Effector CD4-positive, alpha-beta T cell (primary cell): ENCODE data around the gene TBXA2R.
"Not testable (repeated sequence)": the region's sequence is repeated elsewhere in the genome, so short reads cannot be mapped to it uniquely, and the experiment has no call there.

ENCODE experiments used
- DNase-seq: peaks from one replicate; pipeline ENCODE4 v3.0.0-alpha.2; 2020
- total RNA-seq: gene quantifications from one replicate; lab custom pipeline; 2026; lab: John Stamatoyannopoulos, UW

Gene TBXA2R
- total RNA-seq = 0.56 reads per million

DNA sequence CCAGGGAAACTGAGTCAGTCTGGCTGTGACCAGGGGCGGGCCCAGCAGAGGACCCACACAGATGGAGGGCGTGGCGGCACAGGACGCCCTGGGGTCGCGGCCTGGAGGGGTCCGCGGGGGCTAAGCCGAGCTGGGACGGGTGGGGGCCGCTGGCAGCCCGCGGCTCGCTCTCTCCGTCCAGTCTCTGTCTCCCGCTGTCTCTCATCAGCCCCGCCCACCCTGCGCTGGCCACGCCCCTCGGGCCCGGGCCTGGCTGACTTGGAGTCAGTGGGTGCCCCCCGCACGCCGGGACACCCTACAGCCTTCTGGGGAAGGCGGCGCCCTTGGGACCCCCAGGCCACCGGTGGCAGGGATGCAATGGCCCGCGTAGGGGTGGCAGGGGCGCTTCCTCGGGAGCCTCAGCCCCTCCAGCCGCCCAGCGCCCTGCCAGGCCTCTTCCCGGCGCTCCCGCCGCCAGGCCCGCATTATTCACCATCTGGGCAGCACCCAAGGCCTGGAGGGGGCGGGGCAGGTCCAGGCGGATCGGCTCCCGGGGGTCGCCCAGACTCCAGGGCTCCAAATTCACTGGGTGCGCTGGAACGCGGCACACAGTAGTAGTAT lies at the start of gene TBXA2R:
Gene TBXA2R (minus strand): TSS at position 186 of the 600 bp plus-strand sequence. CDS start 6,241 bp downstream, outside the sequence.
- peak; percentile 33 for DNase-seq

DNA sequence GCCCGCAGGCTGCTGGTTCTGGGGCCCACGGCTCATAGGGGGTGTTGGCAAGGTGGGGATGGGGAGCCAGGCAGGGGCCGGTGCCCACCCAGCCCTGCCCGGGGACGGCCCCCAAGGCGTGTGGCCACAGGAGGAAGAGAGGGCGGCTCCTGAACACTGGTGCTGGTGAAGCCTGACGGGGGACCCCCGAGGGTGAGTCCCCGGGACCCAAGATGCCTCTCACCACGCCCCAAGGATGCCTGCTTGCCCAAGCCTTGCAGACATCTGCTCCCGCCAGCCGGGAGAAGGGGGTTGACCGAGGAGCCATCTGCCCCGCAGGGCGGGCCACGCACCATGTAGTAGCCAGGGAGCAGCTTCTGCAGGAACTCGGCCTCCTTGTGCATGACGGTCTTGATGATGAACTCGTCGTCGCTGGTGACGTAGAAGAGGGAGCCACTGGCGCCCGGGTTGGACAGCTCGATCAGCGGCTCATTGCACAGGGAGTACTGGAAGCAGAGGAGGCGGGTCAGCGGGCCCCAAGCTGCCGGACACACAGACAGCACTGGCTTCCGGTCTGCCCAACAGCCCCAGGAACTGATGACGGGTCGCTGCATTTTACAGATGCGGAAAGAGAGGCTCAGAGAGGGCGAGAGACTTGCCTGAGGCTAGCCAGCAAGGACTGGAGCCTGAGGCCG lies 49.5 kb upstream of the TBXA2R start:
- DNase-seq = no peak

DNA sequence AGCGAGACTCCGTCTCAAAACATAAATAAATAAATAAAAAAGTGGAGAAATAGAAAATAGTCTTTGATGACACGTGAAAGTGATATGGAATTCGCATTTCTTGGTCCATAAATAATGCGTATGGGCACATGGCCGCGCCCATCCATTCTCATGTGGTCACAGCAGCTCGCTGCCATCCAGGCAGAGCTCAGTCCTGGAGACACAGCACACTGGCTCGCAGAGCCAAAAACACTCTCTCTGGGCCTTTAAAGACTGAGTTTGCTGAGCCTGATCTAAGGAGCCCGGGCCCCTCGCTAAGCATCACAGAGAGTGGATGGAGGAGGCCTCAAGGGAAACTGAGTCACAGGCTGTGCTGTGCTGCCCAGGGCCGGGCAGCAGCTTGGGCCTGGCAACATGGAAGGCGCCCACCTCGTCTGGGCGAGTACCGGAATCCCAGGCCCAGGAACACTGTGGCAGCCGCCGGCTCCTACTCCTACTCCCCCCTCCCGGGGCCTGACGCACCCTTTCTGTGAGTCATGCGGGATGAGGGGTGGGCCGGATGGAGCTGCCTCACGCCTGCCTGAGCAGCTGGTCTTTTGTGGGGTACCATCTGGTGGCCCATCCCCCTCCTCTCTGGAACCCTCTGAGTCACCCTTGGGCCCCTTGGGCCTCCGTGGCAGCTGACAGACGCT lies 48.9 kb upstream of the TBXA2R start:
- DNase-seq = no peak

GRCh38 chr19:3653865-3654513 lies 47.3 kb upstream of the TBXA2R start:
- no peak for DNase-seq

DNA sequence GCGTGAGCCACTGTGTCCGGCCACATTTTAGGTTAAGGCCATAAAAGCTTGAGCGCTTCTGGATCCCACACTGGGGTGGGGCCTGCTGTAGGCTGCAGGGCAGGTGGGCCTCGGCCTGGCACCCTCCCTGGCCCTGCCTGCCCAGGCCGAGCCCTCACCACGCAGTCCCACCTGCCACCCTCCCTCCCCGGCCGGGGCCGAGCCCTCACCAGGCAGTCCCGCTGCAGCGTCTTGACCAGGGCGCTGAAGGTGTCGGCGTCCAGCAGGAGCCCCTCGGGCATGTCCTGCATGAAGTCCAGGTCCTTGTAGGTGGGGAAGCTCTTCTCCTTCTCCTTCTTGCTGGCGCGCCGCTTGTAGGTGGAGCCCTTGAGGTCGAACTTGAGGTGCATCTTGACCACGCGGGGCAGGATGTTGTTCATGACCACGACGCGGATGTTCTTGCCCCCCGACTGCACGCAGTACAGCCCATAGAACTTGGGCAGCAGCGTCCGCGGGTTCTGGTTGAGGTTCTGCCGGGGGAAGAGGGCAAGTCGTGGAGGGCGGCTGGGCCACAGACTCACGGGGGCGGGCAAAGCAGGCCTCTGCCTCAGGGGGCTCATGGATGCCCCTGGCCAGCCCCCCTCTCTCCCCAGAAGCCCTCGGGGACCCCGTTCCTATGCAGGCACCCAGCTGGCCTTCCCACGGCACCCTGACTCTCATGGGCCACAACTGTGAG lies 46.6 kb upstream of the TBXA2R start:
- no peak for DNase-seq

DNA sequence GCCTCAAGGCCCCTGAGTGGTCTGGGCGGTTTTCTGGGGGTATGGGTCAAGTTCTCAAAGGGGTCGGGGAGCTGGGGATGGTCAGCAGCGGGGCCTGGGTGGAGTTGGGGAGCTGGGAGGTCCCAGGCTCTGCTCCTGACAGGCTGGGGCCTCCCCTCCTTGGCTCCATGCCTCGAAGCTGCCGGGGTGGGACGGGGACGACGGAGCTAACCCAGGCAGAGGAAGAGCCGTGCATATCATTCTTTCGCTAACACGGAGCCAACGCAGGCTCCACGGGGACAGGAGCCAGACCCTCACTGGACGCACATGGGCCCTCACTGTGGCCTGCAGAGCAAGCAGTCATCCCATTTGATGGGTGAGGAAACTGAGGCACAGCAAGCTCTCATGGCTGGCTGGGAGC lies 45.7 kb upstream of the TBXA2R start:
- DNase-seq = no peak

GRCh38 chr19:3651684-3652083 lies 45.0 kb upstream of the TBXA2R start:
- DNase-seq = no peak

- DNase-seq = no peak
Observed at GRCh38 chr19:3649888-3650287, 43.2 kb upstream of the TBXA2R start.

- DNase-seq = no peak
Observed at GRCh38 chr19:3648037-3648905, 41.6 kb upstream of the TBXA2R start.

DNA sequence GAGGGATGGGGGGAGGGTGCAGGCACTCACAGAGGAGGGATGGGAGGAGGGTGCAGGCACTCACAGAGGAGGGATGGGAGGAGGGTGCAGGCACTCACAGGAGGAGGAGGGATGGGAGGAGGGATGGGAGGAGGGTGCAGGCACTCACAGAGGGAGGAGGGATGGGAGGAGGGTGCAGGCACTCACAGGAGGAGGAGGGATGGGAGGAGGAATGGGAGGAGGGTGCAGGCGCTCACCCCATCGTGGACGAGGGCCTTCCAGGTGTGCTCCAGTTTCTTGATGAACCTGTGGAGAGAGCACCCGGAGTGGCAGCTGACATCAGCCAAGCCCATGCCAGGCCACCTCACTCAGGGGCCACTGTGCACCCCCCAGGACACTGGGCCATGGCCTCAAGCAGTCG lies 40.4 kb upstream of the TBXA2R start:
- DNase-seq = not testable (repeated sequence)

GRCh38 chr19:3646336-3647092 lies 39.8 kb upstream of the TBXA2R start:
- DNase-seq = no peak

DNA sequence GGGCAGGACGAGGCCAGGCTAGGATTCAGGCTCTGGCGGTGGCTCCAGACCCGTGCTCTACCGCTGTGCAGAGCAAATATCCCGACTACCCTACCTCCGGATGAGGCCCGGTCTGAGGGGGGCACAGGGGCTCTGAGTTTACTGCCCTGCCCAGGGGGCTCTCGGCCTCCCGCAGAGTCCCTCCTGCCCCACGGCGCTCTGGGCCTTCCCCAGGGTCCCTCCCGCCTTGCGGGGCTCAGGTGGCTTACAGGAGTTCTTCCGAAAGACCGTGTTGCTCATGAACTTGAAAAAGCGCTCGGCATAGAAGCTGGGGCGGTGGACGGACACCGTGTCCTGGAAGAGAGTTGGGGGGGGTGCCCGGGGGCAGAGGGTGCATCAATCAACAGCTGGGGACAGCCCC lies 39.1 kb upstream of the TBXA2R start:
- no peak for DNase-seq

DNA sequence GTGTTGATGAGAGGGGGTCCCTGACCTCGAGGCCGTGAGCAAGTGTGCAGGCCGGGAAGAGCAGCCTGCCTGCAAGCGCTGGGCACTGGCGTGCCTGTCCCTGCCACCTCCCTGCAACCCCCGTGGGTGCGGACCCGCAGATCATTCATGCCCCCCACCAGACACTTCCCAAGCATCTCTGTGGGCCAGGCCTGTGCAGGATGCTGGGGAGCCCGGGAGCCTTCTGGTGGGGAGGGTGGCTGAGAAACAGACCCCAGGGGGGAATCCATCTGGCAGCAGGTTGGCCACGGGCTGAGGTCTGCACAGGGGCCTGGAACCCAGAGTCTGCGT lies 38.4 kb upstream of the TBXA2R start:
- DNase-seq = no peak

GRCh38 chr19:3644351-3645066 lies 37.8 kb upstream of the TBXA2R start:
- no peak for DNase-seq

DNA sequence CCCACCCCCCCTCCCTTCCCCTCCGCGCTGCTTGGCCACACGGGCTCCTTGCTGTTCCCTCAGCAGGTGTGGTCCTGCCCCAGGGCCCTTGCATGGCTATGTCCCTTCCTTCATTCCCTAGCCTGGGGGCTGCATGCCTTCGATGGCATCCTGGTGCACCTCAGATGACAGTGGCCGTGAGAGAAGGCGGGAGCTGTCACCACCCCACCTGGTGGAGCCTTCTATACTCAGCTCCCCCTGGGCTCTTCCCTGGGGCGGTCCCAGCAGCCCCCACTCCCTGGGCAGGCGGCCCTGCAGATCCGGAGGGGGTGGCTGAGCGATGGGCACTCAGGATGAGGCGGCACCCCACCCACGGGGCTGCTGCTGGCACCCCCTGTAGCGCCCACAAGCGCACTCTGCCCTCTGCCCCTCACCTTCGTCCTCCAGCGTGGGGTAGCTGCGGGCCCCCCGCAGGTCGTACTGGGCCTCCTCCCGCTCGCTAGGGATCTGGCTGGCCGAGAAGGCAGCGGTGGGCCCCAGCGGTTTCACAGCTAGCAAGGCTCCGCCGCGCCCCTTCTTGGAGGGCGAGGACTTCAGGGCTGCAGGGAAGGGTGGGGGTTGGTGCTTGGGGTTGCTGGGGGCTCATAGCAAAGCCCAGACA lies 37.1 kb upstream of the TBXA2R start:
- DNase-seq = no peak

GRCh38 chr19:3642987-3643673 lies 36.5 kb upstream of the TBXA2R start:
- DNase-seq = no peak

GRCh38 chr19:3642296-3642695 lies 35.6 kb upstream of the TBXA2R start:
- DNase-seq = no peak

DNA sequence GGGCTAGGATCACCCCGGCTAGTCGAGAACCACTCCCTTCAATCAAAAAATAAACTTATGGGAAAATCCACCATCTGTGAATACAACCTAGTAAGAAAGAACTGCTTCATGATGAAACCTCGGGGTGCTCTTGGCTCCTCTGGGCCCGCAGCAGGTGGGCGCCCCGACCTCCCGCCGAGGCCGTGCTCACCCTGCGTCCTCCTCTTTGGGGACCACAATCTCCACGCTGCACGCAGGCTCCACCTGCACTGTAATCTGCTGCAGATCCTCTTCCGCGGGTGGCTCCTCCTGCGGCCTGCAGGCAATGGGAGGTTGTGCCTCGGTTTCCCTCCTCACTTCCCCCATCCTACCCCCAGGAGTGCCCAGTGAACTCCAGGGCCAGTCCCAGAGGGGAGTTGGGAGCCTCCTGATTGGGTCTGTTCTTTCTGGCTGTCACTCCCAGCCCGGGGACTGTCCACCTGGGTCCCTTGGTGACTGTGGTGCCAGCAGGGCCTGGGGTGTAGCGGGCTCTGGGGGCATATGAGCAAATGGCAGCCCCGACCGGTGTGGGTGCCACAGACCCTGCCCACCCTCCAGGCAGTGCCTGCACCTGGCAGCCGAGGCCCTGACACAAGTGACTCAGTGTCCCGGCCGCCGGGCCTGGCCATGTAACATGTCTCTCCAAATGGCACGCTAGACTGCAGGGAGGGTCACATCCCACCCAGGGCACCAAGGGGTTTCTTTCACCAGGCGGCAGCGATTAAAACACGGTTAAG lies 35.0 kb upstream of the TBXA2R start:
- DNase-seq = no peak

DNA sequence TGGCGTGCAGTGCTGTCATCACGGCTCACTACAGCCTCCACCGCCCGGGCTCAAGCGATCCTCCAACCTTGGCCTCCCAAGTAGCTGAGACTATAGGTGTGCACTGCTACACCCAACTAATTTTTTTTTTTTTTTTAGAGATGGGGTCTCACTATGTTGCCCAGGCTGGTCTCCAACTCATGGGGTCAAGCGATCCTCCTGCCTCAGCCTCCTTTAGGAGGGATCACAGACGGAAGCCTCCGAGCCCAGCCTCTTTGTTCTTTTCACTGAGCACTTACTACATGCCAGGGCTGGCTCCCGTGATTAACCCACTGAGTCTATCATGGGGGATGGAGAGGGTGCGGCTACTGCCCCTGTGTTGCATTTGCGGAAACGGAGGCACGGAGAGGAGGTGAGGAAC lies 32.8 kb upstream of the TBXA2R start:
- no peak for DNase-seq
